GM13977 (cell line): Measurements from ENCODE around the gene SV2C.

ENCODE experiments used
- DNase-seq: peaks from one replicate; pipeline ENCODE4 v3.0.0; 2012; ENCODE audit warnings: low spot score
- CTCF ChIP-seq: IDR thresholded peaks from 2 replicates; pipeline ENCODE4 v1.5.1; 2012; ENCODE audit warnings: mild to moderate bottlenecking, control low read depth; ENCODE audit not compliant: insufficient read depth; ENCODE audit errors: extremely low read depth, missing control alignments
- in situ Hi-C: fragments of 300-500 bp; cut with MboI; formaldehyde crosslinking; loops from one replicate; pipeline ENCODE4 v1.12.0; 2022; ENCODE audit warnings: low sequenced_read_pairs, low pct_unique_long_range_greater_than_20kb, mixed read lengths, inconsistent platforms; ENCODE audit not compliant: unreplicated experiment

SV2C gene

GRCh38 chr5:76154009-76154690 is 71.0 kb downstream of the SV2C start:
- in situ Hi-C loops: no loop called here
- no peak for TF ChIP-seq CTCF

GRCh38 chr5:76155536-76155935 is 72.4 kb downstream of the SV2C start:
- in situ Hi-C loops: no loop called here
- TF ChIP-seq CTCF: no peak
- no peak for DNase-seq

More at GRCh38 chr5:76154009-76154690, 71.0 kb downstream of the SV2C start:
- DNase-seq: no peak

GRCh38 chr5:76162335-76162734 is 79.2 kb downstream of the SV2C start:
- in situ Hi-C loops: no loop called here
- TF ChIP-seq CTCF: no peak
- no peak for DNase-seq

GRCh38 chr5:76163111-76163628 is 80.0 kb downstream of the SV2C start:
- TF ChIP-seq CTCF: no peak
- no peak for DNase-seq
- in situ Hi-C loops: no loop called here

GRCh38 chr5:76165029-76165428 is 81.8 kb downstream of the SV2C start:
- in situ Hi-C loops: no loop called here
- DNase-seq: no peak
- no peak for TF ChIP-seq CTCF

- in situ Hi-C loops: no loop called here
- no peak for DNase-seq
- TF ChIP-seq CTCF: no peak
Measured at GRCh38 chr5:76165711-76166374, 82.7 kb downstream of the SV2C start.
